GM12878 (cell line): ENCODE data around the gene POLE2. TPM values are rescaled to one million over a fixed set of nuclear protein-coding genes. Genes with fewer than 3 reads are reported as not detected.

Experiments
- ATAC-seq: fragments of 200-7000 bp; cut with Tn5 transposase; 3 replicates; pipeline ENCODE4 v1.9.1; 2020; ENCODE audit warnings: mild to moderate bottlenecking, moderate library complexity
- BruUV-seq: library from RNA; stranded (reverse); fragments of 400-500 nt; replicated peaks from 2 replicates; lab custom pipeline; 2021; lab: Mats Ljungman, UMichigan
- CTCF ChIA-PET: fragments of 300-600 bp; sonication (Branson Sonifier 250); formaldehyde crosslinking; extraction: SDS; loops from one replicate; lab custom pipeline; 2021; ENCODE audit warnings: inconsistent platforms; lab: Yijun Ruan, JAX
- POLR2A ChIA-PET: fragments of 350-600 bp; formaldehyde crosslinking; extraction: SDS; loops from one replicate; lab custom pipeline; 2021; ENCODE audit warnings: inconsistent platforms; lab: Charles Lee
- RAD21 ChIA-PET: fragments of 300-600 bp; sonication (Branson Sonifier 250); formaldehyde crosslinking; loops from one replicate; lab custom pipeline; 2023; ENCODE audit warnings: antibody characterized with exemption; ENCODE audit not compliant: unreplicated experiment; lab: Charles Lee
- SMC1A ChIA-PET: fragments of 300-600 bp; sonication (Branson Sonifier 250); formaldehyde crosslinking; loops from one replicate; lab custom pipeline; 2023; ENCODE audit not compliant: unreplicated experiment, uncharacterized antibody; lab: Charles Lee
- DNase-seq: peaks from one replicate; pipeline ENCODE4 v3.0.0-alpha.2; 2011; ENCODE audit warnings: low read depth, low spot score
- FAIRE-seq: peaks from 3 replicates; lab custom pipeline; 2011; peaks lifted over from hg19 to GRCh38; lab: Jason Lieb, UNC
- H2AFZ ChIP-seq: 2 replicates; pipeline ENCODE4 v1.6.0; 2011; ENCODE audit warnings: low read depth, low read length, control low read depth; ENCODE audit not compliant: control insufficient read depth
- H3K27ac ChIP-seq: 2 replicates; pipeline ENCODE4 v1.5.1; 2011; ENCODE audit warnings: control low read depth; ENCODE audit not compliant: control insufficient read depth, insufficient read depth
- H3K27me3 ChIP-seq, 2 experiments: replicated peaks in 1 of 2; 2 replicates each; pipeline versions ENCODE4 v1.6.0 to v1.6.1; 2011; ENCODE audit warnings: low read length in 1 of 2; ENCODE audit not compliant: control insufficient read depth in 2 of 2, insufficient read depth in 2 of 2
- H3K36me3 ChIP-seq, 2 experiments: 2 replicates each; pipeline ENCODE4 v1.5.1; 2011; ENCODE audit warnings: low read length in 1 of 2; ENCODE audit not compliant: control insufficient read depth in 2 of 2, insufficient read depth in 2 of 2
- H3K4me1 ChIP-seq: 2 replicates; pipeline ENCODE4 v1.6.1; 2011; ENCODE audit warnings: mild to moderate bottlenecking, low read length, moderate library complexity, mixed read lengths; ENCODE audit not compliant: control insufficient read depth, insufficient read depth
- H3K4me2 ChIP-seq: 2 replicates; pipeline ENCODE4 v1.6.0; 2011; ENCODE audit warnings: control low read depth; ENCODE audit not compliant: control insufficient read depth, insufficient read depth
- H3K4me3 ChIP-seq: fragments of 200-600 bp; sonication (generic); 2 replicates; pipeline ENCODE4 v1.5.1; 2016
- H3K79me2 ChIP-seq: 2 replicates; pipeline ENCODE4 v1.6.0; 2011; ENCODE audit warnings: low read length; ENCODE audit not compliant: control insufficient read depth, insufficient read depth
- H3K9ac ChIP-seq: 2 replicates; pipeline ENCODE4 v1.8.0; 2011; ENCODE audit warnings: low read length, control low read depth, mixed read lengths; ENCODE audit not compliant: control insufficient read depth, insufficient read depth
- H3K9me3 ChIP-seq: replicated peaks from 3 replicates; pipeline ENCODE4 v1.5.1; 2011; ENCODE audit warnings: mild to moderate bottlenecking, low read length; ENCODE audit not compliant: control insufficient read depth, insufficient read depth
- H4K20me1 ChIP-seq: 2 replicates; pipeline ENCODE4 v1.6.0; 2011; ENCODE audit not compliant: control insufficient read depth, insufficient read depth
- ATF7 ChIP-seq: fragments of 450-650 bp; IDR thresholded peaks from 2 replicates; pipeline ENCODE4 v1.6.1; 2016; ENCODE audit warnings: low read depth, mild to moderate bottlenecking
- CBFB ChIP-seq: IDR thresholded peaks from 2 replicates; pipeline ENCODE4 v1.6.1; 2016; ENCODE audit warnings: antibody characterized with exemption, low read depth
- NR2F1 ChIP-seq: fragments of 450-650 bp; conservative IDR thresholded peaks from 2 replicates; pipeline ENCODE4 v1.6.1; 2017; ENCODE audit warnings: mild to moderate bottlenecking
- POLR2AphosphoS2 ChIP-seq: IDR thresholded peaks from 2 replicates; pipeline ENCODE4 v1.6.1; 2011; ENCODE audit warnings: low read depth, mild to moderate bottlenecking, low read length, improper control_type of control experiment, moderate library complexity
- RAD21 ChIP-seq: IDR thresholded peaks from 2 replicates; pipeline ENCODE4 v1.6.1; 2011; ENCODE audit warnings: mild to moderate bottlenecking, low read depth, low read length, moderate library complexity; ENCODE audit not compliant: insufficient read depth
- RBBP5 ChIP-seq: fragments of 200-600 bp; sonication (generic); conservative IDR thresholded peaks from 2 replicates; pipeline ENCODE4 v1.6.1; 2016
- RCOR1 ChIP-seq: conservative IDR thresholded peaks from 2 replicates; pipeline ENCODE4 v1.6.1; 2012; ENCODE audit warnings: low read depth, low read length, improper control_type of control experiment
- RUNX3 ChIP-seq: IDR thresholded peaks from 2 replicates; pipeline ENCODE4 v1.6.1; 2012; ENCODE audit warnings: low read length, inconsistent platforms
- SPI1 ChIP-seq: IDR thresholded peaks from 2 replicates; pipeline ENCODE4 v1.6.1; 2011; ENCODE audit warnings: low read depth, mild to moderate bottlenecking, low read length, moderate library complexity, borderline replicate concordance; ENCODE audit not compliant: insufficient read depth
- SUPT20H ChIP-seq: IDR thresholded peaks from 2 replicates; pipeline ENCODE4 v1.6.1; 2011; ENCODE audit warnings: low read depth, mild to moderate bottlenecking, low read length, moderate library complexity, borderline replicate concordance; ENCODE audit not compliant: control insufficient read depth
- TAF1 ChIP-seq: IDR thresholded peaks from 2 replicates; pipeline ENCODE4 v1.6.1; 2011; ENCODE audit warnings: mild to moderate bottlenecking, low read depth, low read length, borderline replicate concordance
- TCF7 ChIP-seq: IDR thresholded peaks from 2 replicates; pipeline ENCODE4 v1.6.1; 2014; ENCODE audit warnings: antibody characterized with exemption, borderline replicate concordance
- YY1 ChIP-seq: IDR thresholded peaks from 2 replicates; pipeline ENCODE4 v1.6.1; 2011; ENCODE audit warnings: low read depth, mild to moderate bottlenecking, low read length
- ZNF24 ChIP-seq: fragments of 450-650 bp; IDR thresholded peaks from 2 replicates; pipeline ENCODE4 v1.6.1; 2017; ENCODE audit warnings: antibody characterized with exemption, mild to moderate bottlenecking
- ZNF622 ChIP-seq: fragments of 450-650 bp; IDR thresholded peaks from 2 replicates; pipeline ENCODE4 v1.6.1; 2017; ENCODE audit warnings: mild to moderate bottlenecking, inconsistent platforms
- WGBS: methylation state at CpG from one replicate; pipeline ENCODE4 v1.1.6; 2016; ENCODE audit warnings: low lambda C conversion rate; ENCODE audit not compliant: insufficient replicate concordance, insufficient coverage; ENCODE audit errors: missing lambda C conversion rate; 5-methylcytosine and 5-hydroxymethylcytosine counted together
- in situ Hi-C: fragments of 300-500 bp; cut with MboI; formaldehyde crosslinking; loops from 9 replicates; pipeline ENCODE4 v1.14.3; 2018; ENCODE audit warnings: mixed read lengths
- intact Hi-C: fragments of 100-400 bp; cut with micrococcal nuclease; formaldehyde crosslinking; loops from one replicate; pipeline ENCODE4 v1.14.2; 2022; ENCODE audit not compliant: unreplicated experiment
- polyA plus RNA-seq, 11 experiments: library from polyadenylated mRNA; depleted of rRNA in 4 of 11; unstranded in 6 of 11; stranded (reverse) in 5 of 11; fragments of >200 nt; fragmentation: Nextera tagmentation in 4 of 11; fragmentation: Illumina TruSeq in 1 of 11; extraction: Ambion mirVana in 4 of 11; extraction: Trizol in 1 of 11; gene quantifications; 1 replicate in 1 of 11; 2 replicates in 10 of 11; pipeline versions ENCODE4 v1.2.1 to v1.2.3, GENCODE V29; 2011 to 2016; ENCODE audit warnings: inconsistent platforms in 2 of 11, missing spikeins in 2 of 11, low read depth in 1 of 11
- total RNA-seq, 4 experiments: library from RNA; depleted of rRNA in 3 of 4; stranded (reverse); fragments of >200 nt in 3 of 4; fragmentation: Illumina TruSeq in 1 of 4; extraction: Trizol in 1 of 4; gene quantifications; 2 replicates each; pipeline versions ENCODE4 v1.2.1 to v1.2.3, GENCODE V29; 2013 to 2021
- TF ChIP-seq, protein P1 (sequence below): IDR thresholded peaks from 2 replicates; pipeline ENCODE4 v1.6.1; 2011; ENCODE audit warnings: low read depth, low read length, improper control_type of control experiment, borderline replicate concordance
- TF ChIP-seq, protein P2 (sequence below): fragments of 450-650 bp; IDR thresholded peaks from 2 replicates; pipeline ENCODE4 v1.6.1; 2017; ENCODE audit warnings: mild to moderate bottlenecking
- TF ChIP-seq, protein P3 (sequence below): IDR thresholded peaks from 2 replicates; pipeline ENCODE4 v1.6.1; 2012; ENCODE audit warnings: low read depth, low read length, improper control_type of control experiment
- TF ChIP-seq, protein P4 (sequence below): IDR thresholded peaks from 2 replicates; pipeline ENCODE4 v1.6.1; 2011; ENCODE audit warnings: low read depth, mild to moderate bottlenecking, low read length, moderate library complexity, borderline replicate concordance; ENCODE audit errors: extremely low read depth

Gene POLE2
- total and polyA plus RNA-seq, 10 of the 15 experiments (the other 5 are each of a cell fraction or from before 2014, with no cell fraction given) = 22.0 to 45.6 (median 38.8) TPM

DNA sequence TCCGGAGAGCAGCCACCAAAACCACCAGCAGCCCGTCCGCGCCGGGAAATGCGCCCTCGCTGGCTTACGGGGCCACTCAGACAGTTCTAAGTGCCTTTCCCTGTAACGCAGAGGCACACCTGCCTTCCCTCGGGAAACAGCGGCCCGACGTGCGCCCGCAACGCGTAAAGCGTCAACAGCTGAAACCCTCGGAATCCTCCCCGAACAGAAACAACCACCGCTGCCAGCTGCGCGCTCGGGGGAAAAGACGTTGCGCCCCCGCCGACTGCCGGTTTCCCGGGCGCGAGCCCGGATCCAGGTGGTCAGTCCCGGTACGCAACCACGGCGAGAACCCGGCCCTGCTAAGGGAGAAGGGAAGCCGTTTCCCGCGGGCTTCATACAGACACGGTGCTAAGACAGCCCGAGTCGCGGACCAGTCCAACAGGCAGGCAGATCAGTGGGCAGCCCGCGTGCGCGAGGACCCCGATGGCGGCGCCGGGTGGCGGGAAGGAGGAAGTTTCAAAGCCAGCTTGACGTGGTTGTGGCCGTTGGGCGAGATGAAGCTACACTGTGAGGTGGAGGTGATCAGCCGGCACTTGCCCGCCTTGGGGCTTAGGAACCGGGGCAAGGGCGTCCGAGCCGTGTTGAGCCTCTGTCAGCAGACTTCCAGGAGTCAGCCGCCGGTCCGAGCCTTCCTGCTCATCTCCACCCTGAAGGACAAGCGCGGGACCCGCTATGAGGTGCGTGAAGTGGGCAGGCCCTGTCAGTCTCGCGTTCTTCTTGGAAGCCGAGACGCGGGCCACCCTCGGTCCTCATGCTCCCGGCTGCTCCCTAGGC, 89.3 kb downstream of the POLE2 start, which contains the start of gene LRR1:
LRR1 (plus strand) TSS at position 456 of the 816 bp plus-strand sequence; CDS start at position 537, 81 bp downstream.
- ChIA-PET POLR2A (interaction anchor here (1.9 to 6.7 kb wide), 4 partner anchors 13 to 33 kb away, joined by 12 to 73 read pairs (median 40); partner anchors contain the start of genes MGAT2, RPL36AL and RPS29), SMC1A (interaction anchor here (0.8 to 3.1 kb wide), 7 partner anchors 9 to 254 kb away, joined by 3 to 17 read pairs (median 5); partner anchors contain the start of genes MGAT2, NEMF, RPL36AL and RPS29), CTCF (interaction anchor here (1.2 to 6.1 kb wide), 5 partner anchors 9 to 35 kb away, joined by 3 to 75 read pairs (median 3); partner anchors contain the start of genes MGAT2, RPL36AL and RPS29), RAD21 (interaction anchor here (0.9 to 4.6 kb wide), 7 partner anchors 12 to 483 kb away, joined by 3 to 29 read pairs (median 6); partner anchors contain the start of genes KLHDC2, MGAT2, RPL36AL and RPS29)
- peak within 1 kb of the TSS; percentile 95 for H3K9ac ChIP-seq
- peak within 1 kb of the TSS; percentile 100 for H3K27ac ChIP-seq
- peak within 1 kb of the TSS; percentile 79 for H3K4me2 ChIP-seq
- H2AFZ ChIP-seq = peak within 1 kb of the TSS; percentile 97
- H3K4me1 ChIP-seq = peaks cover 17% of the 10 kb centered on the region
- under 1% methylated on average over 77 of the region's 77 CpGs for WGBS
- no peaks in the 10 kb centered on the region for H3K27me3 ChIP-seq
- H4K20me1 ChIP-seq = no peaks in the 10 kb centered on the region
- intact Hi-C loops = loop anchor here (1.0 kb wide), 2 partner anchors 12 to 23 kb away; partner anchors contain the start of gene RPS29
- in situ Hi-C loops = no loop called here
- no TSS peak for BruUV-seq
- no peaks in the 10 kb centered on the region for H3K9me3 ChIP-seq
- ATAC-seq (peak; percentile 66), FAIRE-seq (peak; percentile 62), DNase-seq (peak; percentile 60)
- peak within 1 kb of the TSS; percentile 92 for H3K4me3 ChIP-seq
- peaks cover 53% of the 10 kb centered on the region for H3K79me2 ChIP-seq
- no peaks in the 10 kb centered on the region; a peak in 1 of 4 replicates for H3K36me3 ChIP-seq
- TF ChIP-seq ZNF622 (no peak), ZNF24 (no peak), ATF7 (peak; percentile 42; the same call in 1 of the 2 replicates), NR2F1 (no peak), RUNX3 (peak; percentile 21), RBBP5 (no peak), CBFB (peak; percentile 80; the same call in 1 of the 2 replicates), TCF7 (no peak), SPI1 (no peak), RCOR1 (no peak), SUPT20H (no peak), RAD21 (no peak), POLR2AphosphoS2 (peak; percentile 67; the same call in 1 of the 2 replicates), TAF1 (peak; percentile 95), YY1 (peak; percentile 96)
- TF ChIP-seq, protein P1, sequence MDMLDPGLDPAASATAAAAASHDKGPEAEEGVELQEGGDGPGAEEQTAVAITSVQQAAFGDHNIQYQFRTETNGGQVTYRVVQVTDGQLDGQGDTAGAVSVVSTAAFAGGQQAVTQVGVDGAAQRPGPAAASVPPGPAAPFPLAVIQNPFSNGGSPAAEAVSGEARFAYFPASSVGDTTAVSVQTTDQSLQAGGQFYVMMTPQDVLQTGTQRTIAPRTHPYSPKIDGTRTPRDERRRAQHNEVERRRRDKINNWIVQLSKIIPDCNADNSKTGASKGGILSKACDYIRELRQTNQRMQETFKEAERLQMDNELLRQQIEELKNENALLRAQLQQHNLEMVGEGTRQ = no peak
- TF ChIP-seq, protein P2, sequence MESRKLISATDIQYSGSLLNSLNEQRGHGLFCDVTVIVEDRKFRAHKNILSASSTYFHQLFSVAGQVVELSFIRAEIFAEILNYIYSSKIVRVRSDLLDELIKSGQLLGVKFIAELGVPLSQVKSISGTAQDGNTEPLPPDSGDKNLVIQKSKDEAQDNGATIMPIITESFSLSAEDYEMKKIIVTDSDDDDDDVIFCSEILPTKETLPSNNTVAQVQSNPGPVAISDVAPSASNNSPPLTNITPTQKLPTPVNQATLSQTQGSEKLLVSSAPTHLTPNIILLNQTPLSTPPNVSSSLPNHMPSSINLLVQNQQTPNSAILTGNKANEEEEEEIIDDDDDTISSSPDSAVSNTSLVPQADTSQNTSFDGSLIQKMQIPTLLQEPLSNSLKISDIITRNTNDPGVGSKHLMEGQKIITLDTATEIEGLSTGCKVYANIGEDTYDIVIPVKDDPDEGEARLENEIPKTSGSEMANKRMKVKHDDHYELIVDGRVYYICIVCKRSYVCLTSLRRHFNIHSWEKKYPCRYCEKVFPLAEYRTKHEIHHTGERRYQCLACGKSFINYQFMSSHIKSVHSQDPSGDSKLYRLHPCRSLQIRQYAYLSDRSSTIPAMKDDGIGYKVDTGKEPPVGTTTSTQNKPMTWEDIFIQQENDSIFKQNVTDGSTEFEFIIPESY = peak; percentile 60; the same call in 1 of the 2 replicates
- TF ChIP-seq, protein P3, sequence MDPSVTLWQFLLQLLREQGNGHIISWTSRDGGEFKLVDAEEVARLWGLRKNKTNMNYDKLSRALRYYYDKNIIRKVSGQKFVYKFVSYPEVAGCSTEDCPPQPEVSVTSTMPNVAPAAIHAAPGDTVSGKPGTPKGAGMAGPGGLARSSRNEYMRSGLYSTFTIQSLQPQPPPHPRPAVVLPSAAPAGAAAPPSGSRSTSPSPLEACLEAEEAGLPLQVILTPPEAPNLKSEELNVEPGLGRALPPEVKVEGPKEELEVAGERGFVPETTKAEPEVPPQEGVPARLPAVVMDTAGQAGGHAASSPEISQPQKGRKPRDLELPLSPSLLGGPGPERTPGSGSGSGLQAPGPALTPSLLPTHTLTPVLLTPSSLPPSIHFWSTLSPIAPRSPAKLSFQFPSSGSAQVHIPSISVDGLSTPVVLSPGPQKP = 0 out of 2 replicates have a peak, but pooled peaks have one; percentile 15
- TF ChIP-seq, protein P4, sequence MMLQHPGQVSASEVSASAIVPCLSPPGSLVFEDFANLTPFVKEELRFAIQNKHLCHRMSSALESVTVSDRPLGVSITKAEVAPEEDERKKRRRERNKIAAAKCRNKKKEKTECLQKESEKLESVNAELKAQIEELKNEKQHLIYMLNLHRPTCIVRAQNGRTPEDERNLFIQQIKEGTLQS = no peak
